ENCODE measurements around the gene SUMF1.

The SUMF1 gene

GRCh38 chr3:4448187-4448586 is 18.9 kb downstream of the SUMF1 start:
- no peak for TF ChIP-seq TAF1 (IDR thresholded peaks at IDR 0.05; ENCODE audit: borderline replicate concordance, insufficient read depth, low read length)
- no peak for TF ChIP-seq SIN3A (IDR thresholded peaks at IDR 0.05; ENCODE audit: borderline replicate concordance, insufficient read depth, low read length)
- TF ChIP-seq FOXP2 (optimal IDR thresholded peaks at IDR 0.05; ENCODE audit: borderline replicate concordance, extremely low read depth, extremely low read length, insufficient read depth), result no peak
- no peak for TF ChIP-seq REST (IDR thresholded peaks at IDR 0.05; ENCODE audit: insufficient read depth in 1 of 2, low read depth in 2 of 2, low read length in 2 of 2)
- no peak for TF ChIP-seq POLR2AphosphoS5 (IDR thresholded peaks at IDR 0.05; ENCODE audit: low read depth, low read length)

- no peak for TF ChIP-seq POLR2AphosphoS5 (IDR thresholded peaks at IDR 0.05; ENCODE audit: low read depth, low read length)
- no peak for TF ChIP-seq FOXP2 (optimal IDR thresholded peaks at IDR 0.05; ENCODE audit: borderline replicate concordance, extremely low read depth, extremely low read length, insufficient read depth)
- no peak for TF ChIP-seq TAF1 (IDR thresholded peaks at IDR 0.05; ENCODE audit: borderline replicate concordance, insufficient read depth, low read length)
- no peak for TF ChIP-seq REST (IDR thresholded peaks at IDR 0.05; ENCODE audit: insufficient read depth in 1 of 2, low read depth in 2 of 2, low read length in 2 of 2)
- TF ChIP-seq SIN3A (IDR thresholded peaks at IDR 0.05; ENCODE audit: borderline replicate concordance, insufficient read depth, low read length), result no peak
Observed at GRCh38 chr3:4447295-4447999, 19.6 kb downstream of the SUMF1 start.

- TF ChIP-seq SIN3A (IDR thresholded peaks at IDR 0.05; ENCODE audit: borderline replicate concordance, insufficient read depth, low read length) (no peak), POLR2AphosphoS5 (IDR thresholded peaks at IDR 0.05; ENCODE audit: low read depth, low read length) (no peak), FOXP2 (optimal IDR thresholded peaks at IDR 0.05; ENCODE audit: borderline replicate concordance, extremely low read depth, extremely low read length, insufficient read depth) (no peak), REST (IDR thresholded peaks at IDR 0.05; ENCODE audit: insufficient read depth in 1 of 2, low read depth in 2 of 2, low read length in 2 of 2) (no peak), TAF1 (IDR thresholded peaks at IDR 0.05; ENCODE audit: borderline replicate concordance, insufficient read depth, low read length) (no peak)
Observed at GRCh38 chr3:4440951-4441350, 26.1 kb downstream of the SUMF1 start.

- TF ChIP-seq REST (IDR thresholded peaks at IDR 0.05; ENCODE audit: insufficient read depth in 1 of 2, low read depth in 2 of 2, low read length in 2 of 2), result no peak
- no peak for TF ChIP-seq TAF1 (IDR thresholded peaks at IDR 0.05; ENCODE audit: borderline replicate concordance, insufficient read depth, low read length)
- no peak for TF ChIP-seq SIN3A (IDR thresholded peaks at IDR 0.05; ENCODE audit: borderline replicate concordance, insufficient read depth, low read length)
Observed at GRCh38 chr3:4438296-4438695, 28.8 kb downstream of the SUMF1 start.

- TF ChIP-seq POLR2AphosphoS5 (IDR thresholded peaks at IDR 0.05; ENCODE audit: low read depth, low read length) (no peak), TAF1 (IDR thresholded peaks at IDR 0.05; ENCODE audit: borderline replicate concordance, insufficient read depth, low read length) (no peak), FOXP2 (optimal IDR thresholded peaks at IDR 0.05; ENCODE audit: borderline replicate concordance, extremely low read depth, extremely low read length, insufficient read depth) (no peak), REST (IDR thresholded peaks at IDR 0.05; ENCODE audit: insufficient read depth in 1 of 2, low read depth in 2 of 2, low read length in 2 of 2) (no peak), SIN3A (IDR thresholded peaks at IDR 0.05; ENCODE audit: borderline replicate concordance, insufficient read depth, low read length) (no peak)
Observed at GRCh38 chr3:4432259-4432658, 34.8 kb downstream of the SUMF1 start.

All from PFSK-1 (cell line).